ENCODE measurements around the gene ADAM12.

- TF ChIP-seq CTCF (IDR thresholded peaks at IDR 0.05) (no peak), POLR2A (IDR thresholded peaks at IDR 0.05) (no peak), POLR2AphosphoS5 (IDR thresholded peaks at IDR 0.05; ENCODE audit: insufficient read depth in 1 of 2, low read depth in 1 of 2) (no peak)
Observed at GRCh38 chr10:126043389-126043788, 344.9 kb downstream of the ADAM12 start.
